IPS-18a (cell line): Measurements from ENCODE around the gene NR4A3.

ENCODE experiments used
- H3K27ac ChIP-seq: one replicate; pipeline ENCODE4 v1.5.1; 2013; ENCODE audit warnings: low read length
- H3K27me3 ChIP-seq: one replicate; pipeline ENCODE4 v1.6.1; 2013; ENCODE audit warnings: mild to moderate bottlenecking, low read length; ENCODE audit not compliant: control insufficient read depth, insufficient read depth
- H3K36me3 ChIP-seq: one replicate; pipeline ENCODE4 v1.6.1; 2013; ENCODE audit warnings: low read depth, low read length; ENCODE audit not compliant: control insufficient read depth
- H3K4me1 ChIP-seq: one replicate; pipeline ENCODE4 v1.6.1; 2013; ENCODE audit warnings: low read depth, low read length; ENCODE audit not compliant: control insufficient read depth
- H3K4me3 ChIP-seq: one replicate; pipeline ENCODE4 v1.5.1; 2013; ENCODE audit warnings: low read length
- H3K9ac ChIP-seq: one replicate; pipeline ENCODE4 v1.6.1; 2013; ENCODE audit warnings: mild to moderate bottlenecking, low read length, moderate library complexity
- H3K9me3 ChIP-seq: one replicate; pipeline ENCODE4 v1.6.1; 2013; ENCODE audit warnings: low read depth, low read length; ENCODE audit not compliant: control insufficient read depth

The NR4A3 gene

DNA sequence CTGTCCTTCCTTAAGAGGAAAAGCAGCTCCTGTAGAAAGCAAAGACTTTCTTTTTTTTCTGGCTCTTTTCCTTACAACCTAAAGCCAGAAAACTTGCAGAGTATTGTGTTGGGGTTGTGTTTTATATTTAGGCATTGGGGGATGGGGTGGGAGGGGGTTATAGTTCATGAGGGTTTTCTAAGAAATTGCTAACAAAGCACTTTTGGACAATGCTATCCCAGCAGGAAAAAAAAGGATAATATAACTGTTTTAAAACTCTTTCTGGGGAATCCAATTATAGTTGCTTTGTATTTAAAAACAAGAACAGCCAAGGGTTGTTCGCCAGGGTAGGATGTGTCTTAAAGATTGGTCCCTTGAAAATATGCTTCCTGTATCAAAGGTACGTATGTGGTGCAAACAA lies 42.3 kb downstream of the NR4A3 start:
- Histone ChIP-seq H3K4me3 (no peak overlapping the region), H3K4me1 (peaks cover 15% of the 10 kb centered on the region), H3K9me3 (no peaks in the 10 kb centered on the region), H3K9ac (no peak overlapping the region), H3K27me3 (no peaks in the 10 kb centered on the region), H3K27ac (no peak overlapping the region), H3K36me3 (no peaks in the 10 kb centered on the region)

GRCh38 chr9:99866398-99866797 lies 44.7 kb downstream of the NR4A3 start:
- Histone ChIP-seq H3K4me3 (no peak overlapping the region), H3K4me1 (peaks cover 7% of the 10 kb centered on the region), H3K27me3 (no peaks in the 10 kb centered on the region), H3K9ac (no peak overlapping the region), H3K9me3 (no peaks in the 10 kb centered on the region), H3K36me3 (no peaks in the 10 kb centered on the region), H3K27ac (no peak overlapping the region)

- Histone ChIP-seq H3K9ac (no peak overlapping the region), H3K36me3 (no peaks in the 10 kb centered on the region), H3K27ac (no peak overlapping the region), H3K27me3 (no peaks in the 10 kb centered on the region), H3K4me3 (no peak overlapping the region), H3K9me3 (no peaks in the 10 kb centered on the region), H3K4me1 (peaks cover 7% of the 10 kb centered on the region)
These were observed 45.9 kb downstream of the NR4A3 start for GRCh38 chr9:99867536-99867935.

DNA sequence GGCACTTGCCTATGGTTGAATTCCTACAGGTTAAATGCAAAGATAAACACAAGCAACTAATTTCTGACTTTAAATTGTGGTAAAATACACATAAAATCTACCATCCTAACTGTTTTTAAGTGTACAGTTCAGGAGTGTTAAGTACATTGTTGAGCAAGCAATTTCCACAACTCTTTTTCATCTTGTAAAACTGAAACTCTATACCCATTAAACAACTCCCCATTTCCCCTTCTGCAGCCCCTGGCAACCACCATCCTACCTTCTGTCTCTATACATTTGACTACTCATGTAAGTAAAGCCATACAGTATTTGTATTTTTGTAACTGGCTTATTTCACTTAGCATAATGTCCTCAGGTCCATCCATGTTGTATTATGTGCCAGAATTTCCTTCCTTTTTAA lies 46.3 kb downstream of the NR4A3 start:
- Histone ChIP-seq H3K9ac (no peak overlapping the region), H3K27me3 (no peaks in the 10 kb centered on the region), H3K27ac (no peak overlapping the region), H3K4me1 (peaks cover 7% of the 10 kb centered on the region), H3K9me3 (no peaks in the 10 kb centered on the region), H3K36me3 (no peaks in the 10 kb centered on the region), H3K4me3 (no peak overlapping the region)

DNA sequence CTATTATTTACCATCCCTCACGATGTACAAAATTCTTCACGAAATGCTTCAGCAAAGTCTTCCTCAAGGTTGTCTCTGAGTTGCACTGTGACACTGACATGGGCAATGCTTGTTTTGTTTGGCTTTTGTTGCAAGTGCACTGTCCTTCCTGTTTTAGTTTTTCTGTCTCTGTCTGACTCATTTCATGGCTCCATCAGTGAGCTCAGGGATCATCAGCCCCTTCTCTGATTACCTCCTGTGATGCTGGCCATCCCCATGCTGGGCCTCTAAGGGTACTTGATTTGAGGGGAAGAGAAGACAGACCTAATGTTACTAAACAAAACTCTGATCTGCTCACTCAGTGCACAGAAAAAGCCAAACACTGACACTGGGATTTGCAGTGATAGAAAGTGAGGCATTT lies 47.2 kb downstream of the NR4A3 start:
- Histone ChIP-seq H3K9ac (no peak overlapping the region), H3K9me3 (no peaks in the 10 kb centered on the region), H3K36me3 (no peaks in the 10 kb centered on the region), H3K27me3 (no peaks in the 10 kb centered on the region), H3K4me1 (peaks cover 7% of the 10 kb centered on the region), H3K4me3 (no peak overlapping the region), H3K27ac (no peak overlapping the region)

DNA sequence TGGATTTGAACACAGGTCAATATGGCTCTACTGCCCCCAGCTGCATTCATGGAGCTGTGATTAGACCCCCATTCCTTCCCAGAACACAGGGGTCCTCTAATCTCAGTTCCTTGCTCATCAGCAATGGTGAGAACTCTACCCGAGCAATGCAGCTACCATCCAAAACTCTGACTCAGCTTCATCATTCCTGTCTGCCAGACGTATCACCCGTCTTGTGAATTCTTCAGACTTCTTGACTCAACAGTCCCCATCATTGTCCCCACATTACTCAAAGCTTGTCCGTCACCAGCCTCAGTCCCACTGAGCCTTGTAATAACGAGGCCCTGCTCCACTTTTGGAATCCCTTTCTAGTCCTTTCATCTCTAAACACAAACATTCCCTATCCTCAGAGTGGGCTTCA lies 48.4 kb downstream of the NR4A3 start:
- H3K9me3 ChIP-seq = no peaks in the 10 kb centered on the region
- H3K9ac ChIP-seq = no peak overlapping the region
- no peak overlapping the region for H3K27ac ChIP-seq
- no peak overlapping the region for H3K4me3 ChIP-seq
- no peaks in the 10 kb centered on the region for H3K27me3 ChIP-seq
- no peaks in the 10 kb centered on the region for H3K36me3 ChIP-seq
- peaks cover 7% of the 10 kb centered on the region for H3K4me1 ChIP-seq

DNA sequence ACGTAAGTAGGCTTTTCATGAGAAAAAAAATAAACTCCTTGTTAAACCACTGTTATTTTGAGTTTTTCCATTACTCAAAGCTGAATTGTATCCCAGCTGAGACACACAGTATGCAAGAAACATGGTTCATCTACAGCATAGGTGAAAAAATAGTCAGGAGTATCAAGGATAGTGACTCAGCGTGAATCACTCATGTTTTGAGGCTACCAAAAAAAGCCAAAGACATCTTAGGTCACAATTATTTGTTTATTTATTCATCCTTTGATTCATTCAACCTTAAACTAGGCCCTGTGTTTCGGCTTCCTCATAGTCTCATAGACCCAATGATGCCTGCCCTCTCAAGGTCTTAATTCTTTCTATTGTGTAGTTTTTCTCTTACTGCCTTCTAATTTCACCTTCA lies 51.8 kb downstream of the NR4A3 start:
- Histone ChIP-seq H3K36me3 (no peaks in the 10 kb centered on the region), H3K4me3 (no peak overlapping the region), H3K27me3 (no peaks in the 10 kb centered on the region), H3K27ac (no peak overlapping the region), H3K9ac (no peak overlapping the region), H3K9me3 (no peaks in the 10 kb centered on the region), H3K4me1 (no peaks in the 10 kb centered on the region)

GRCh38 chr9:99873943-99874584 lies 52.4 kb downstream of the NR4A3 start:
- Histone ChIP-seq H3K27me3 (no peaks in the 10 kb centered on the region), H3K4me1 (no peaks in the 10 kb centered on the region), H3K27ac (no peak overlapping the region)

DNA sequence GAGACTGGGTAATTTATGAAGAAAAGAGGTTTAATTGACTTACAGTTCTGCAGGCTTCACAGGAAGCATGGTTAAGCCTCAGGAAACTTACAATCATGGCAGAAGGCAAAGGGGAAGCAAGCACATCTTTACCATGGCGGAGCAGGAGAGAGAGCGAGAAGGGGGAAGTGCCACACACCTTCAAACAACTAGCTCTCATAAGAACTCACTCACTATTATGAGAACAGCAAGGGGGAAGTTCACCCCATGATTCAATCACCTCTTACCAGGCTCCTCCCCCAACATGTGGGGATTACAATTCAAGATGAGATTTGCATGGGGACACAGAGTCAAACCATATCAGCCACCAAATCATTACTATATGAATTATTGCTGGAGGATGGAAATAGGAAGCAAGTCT lies 54.5 kb downstream of the NR4A3 start:
- Histone ChIP-seq H3K36me3 (no peaks in the 10 kb centered on the region), H3K9me3 (no peaks in the 10 kb centered on the region), H3K4me3 (no peak overlapping the region), H3K4me1 (no peaks in the 10 kb centered on the region), H3K27ac (no peak overlapping the region), H3K9ac (no peak overlapping the region), H3K27me3 (no peaks in the 10 kb centered on the region)

More at GRCh38 chr9:99873943-99874584, 52.4 kb downstream of the NR4A3 start:
- Histone ChIP-seq H3K9me3 (no peaks in the 10 kb centered on the region), H3K9ac (no peak overlapping the region), H3K4me3 (no peak overlapping the region), H3K36me3 (no peaks in the 10 kb centered on the region)

DNA sequence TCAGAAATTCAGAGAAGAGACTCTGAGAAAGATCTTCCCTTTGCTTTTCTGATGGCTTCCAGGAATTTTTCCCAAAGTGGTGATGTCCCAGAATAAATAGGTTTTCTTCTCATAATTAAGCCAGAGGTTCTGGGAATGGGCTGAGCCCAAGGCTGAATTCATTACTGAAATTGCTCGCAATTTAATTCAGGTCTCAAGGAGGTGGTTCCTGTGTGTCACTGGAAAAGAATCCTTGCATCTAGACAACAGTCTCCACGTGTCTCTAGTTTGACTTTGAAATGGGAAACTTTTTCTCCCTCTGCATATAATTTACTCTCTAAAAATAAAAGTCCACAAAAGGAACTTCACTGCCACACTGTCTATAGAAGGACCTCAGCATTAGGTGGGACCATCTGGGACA lies 57.0 kb downstream of the NR4A3 start:
- Histone ChIP-seq H3K36me3 (no peaks in the 10 kb centered on the region), H3K27me3 (no peaks in the 10 kb centered on the region), H3K27ac (no peak overlapping the region), H3K9me3 (no peaks in the 10 kb centered on the region), H3K4me1 (no peaks in the 10 kb centered on the region), H3K4me3 (no peak overlapping the region), H3K9ac (no peak overlapping the region)

DNA sequence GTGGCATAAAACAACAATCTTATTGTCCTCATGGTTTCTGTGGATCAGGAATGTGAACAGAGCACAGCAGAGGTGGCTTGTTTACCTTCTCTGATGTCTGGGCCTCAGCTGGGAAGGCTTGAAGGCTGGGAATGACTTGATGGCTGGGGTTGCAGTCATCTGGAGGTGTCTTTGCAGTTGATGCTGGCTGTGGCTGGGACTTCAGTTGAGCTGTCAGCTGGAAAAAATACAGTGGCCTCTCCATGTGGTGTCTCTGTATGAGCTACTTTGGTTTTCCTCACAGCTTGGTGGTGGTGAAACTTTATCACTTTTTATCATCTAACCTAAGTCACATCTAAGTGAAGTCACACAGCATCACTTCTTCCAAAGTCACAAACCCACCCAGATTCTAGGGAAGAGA lies 60.1 kb downstream of the NR4A3 start:
- Histone ChIP-seq H3K27ac (no peak overlapping the region), H3K9ac (no peak overlapping the region), H3K9me3 (no peaks in the 10 kb centered on the region), H3K4me3 (no peak overlapping the region), H3K36me3 (no peaks in the 10 kb centered on the region), H3K27me3 (no peaks in the 10 kb centered on the region), H3K4me1 (no peaks in the 10 kb centered on the region)

GRCh38 chr9:99885747-99886146 lies 64.1 kb downstream of the NR4A3 start:
- Histone ChIP-seq H3K4me3 (no peak overlapping the region), H3K27me3 (no peaks in the 10 kb centered on the region), H3K36me3 (no peaks in the 10 kb centered on the region), H3K9ac (no peak overlapping the region), H3K27ac (no peak overlapping the region), H3K9me3 (no peaks in the 10 kb centered on the region), H3K4me1 (no peaks in the 10 kb centered on the region)
